Measurements from ENCODE around the gene IGLL1.
"Not testable (repeated sequence)": the region's sequence is repeated elsewhere in the genome, so short reads cannot be mapped to it uniquely, and the experiment has no call there.

The IGLL1 gene

DNA sequence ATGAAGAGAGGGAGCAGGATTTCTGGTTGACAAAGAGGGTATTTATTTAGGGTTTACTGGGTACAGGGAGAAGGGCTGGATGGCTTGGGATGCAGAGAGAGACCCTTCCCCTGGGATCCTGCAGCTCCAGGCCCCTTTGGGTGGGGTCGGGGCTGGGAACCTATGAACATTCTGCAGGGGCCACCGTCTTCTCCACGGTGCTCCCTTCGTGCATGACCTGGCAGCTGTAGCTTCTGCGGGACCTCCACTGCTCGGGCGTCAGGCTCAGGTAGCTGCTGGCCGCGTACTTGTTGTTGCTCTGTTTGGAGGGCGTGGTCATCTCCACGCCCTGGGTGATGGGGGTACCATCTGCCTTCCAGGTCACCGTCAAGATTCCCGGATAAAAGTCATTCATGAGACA lies 7.0 kb downstream of the IGLL1 start:
- not testable (repeated sequence) for H4K91ac ChIP-seq (ENCODE audit: low read depth, low read length, poor library complexity); DNase-seq (ENCODE audit: low spot score); H3K27ac ChIP-seq (replicated peaks; ENCODE audit: low read length); H3K4me3 ChIP-seq (ENCODE audit: low read length in 2 of 2); H3K4ac ChIP-seq (ENCODE audit: low read length); H3K18ac ChIP-seq (ENCODE audit: low read length); H3K4me2 ChIP-seq (ENCODE audit: insufficient read depth, low read length, poor library complexity, severe bottlenecking); H3K14ac ChIP-seq (ENCODE audit: low read length); H2BK120ac ChIP-seq (ENCODE audit: low read depth, low read length); H2AFZ ChIP-seq (ENCODE audit: low read length); H2BK15ac ChIP-seq (ENCODE audit: low read length); H3K9ac ChIP-seq (ENCODE audit: low read depth, low read length, poor library complexity); H3K9me3 ChIP-seq (replicated peaks in 1 of 2; ENCODE audit: control insufficient read depth in 2 of 2, insufficient read depth in 1 of 2, low read depth in 1 of 2, low read length in 2 of 2); H3K23ac ChIP-seq (ENCODE audit: low read depth, low read length, poor library complexity); H3K79me1 ChIP-seq (ENCODE audit: low read depth, low read length); H2BK12ac ChIP-seq (ENCODE audit: low read length); H4K8ac ChIP-seq (ENCODE audit: low read depth, low read length); H3K36me3 ChIP-seq (replicated peaks in 1 of 2; ENCODE audit: control insufficient read depth in 2 of 2, insufficient read depth in 2 of 2, low read length in 2 of 2); H2BK5ac ChIP-seq (ENCODE audit: low read length); H2AK5ac ChIP-seq (ENCODE audit: low read depth, low read length); H3K4me1 ChIP-seq (ENCODE audit: control insufficient read depth in 2 of 2, insufficient read depth in 1 of 2, low read depth in 1 of 2, low read length in 2 of 2); H3K27me3 ChIP-seq (ENCODE audit: control insufficient read depth in 3 of 3, insufficient read depth in 3 of 3, low read depth in 1 of 3, low read length in 3 of 3)
- no CpG with 5 or more reads among the region's 13 CpGs for WGBS, 2 donors (ENCODE audit: extremely low coverage in 2 of 2, insufficient read length in 2 of 2, insufficient replicate concordance in 1 of 2)

DNA sequence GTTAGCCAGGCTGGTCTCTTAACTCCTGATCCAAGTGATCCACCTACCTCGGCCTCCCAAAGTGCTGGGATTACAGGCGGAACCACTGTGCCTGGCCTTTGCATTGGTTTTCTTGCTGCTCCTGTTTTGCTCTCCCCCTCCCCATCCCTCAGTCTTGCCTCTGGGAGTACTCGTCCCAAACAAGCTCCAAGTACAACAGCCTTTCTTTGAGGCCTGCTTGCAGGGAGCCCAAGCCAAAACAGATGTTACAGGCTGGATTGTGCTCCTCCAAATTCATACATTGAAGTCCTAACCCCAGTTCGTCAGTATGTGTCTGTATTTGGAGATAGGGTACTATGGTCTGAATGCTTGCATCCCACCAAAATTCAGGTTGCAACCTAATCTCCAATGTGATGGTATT lies 8.6 kb downstream of the IGLL1 start:
- no peaks in the 10 kb centered on the region for H3K79me1 ChIP-seq (ENCODE audit: low read depth, low read length)
- no peak overlapping the region for H3K18ac ChIP-seq (ENCODE audit: low read length)
- no CpG with 5 or more reads among the region's 4 CpGs for WGBS, 2 donors (ENCODE audit: extremely low coverage in 2 of 2, insufficient read length in 2 of 2, insufficient replicate concordance in 1 of 2)
- no peak overlapping the region for H2BK15ac ChIP-seq (ENCODE audit: low read length)
- H2AK5ac ChIP-seq (ENCODE audit: low read depth, low read length), result no peak overlapping the region
- H3K4me3 ChIP-seq (ENCODE audit: low read length in 2 of 2), result peak overlapping the region in 1 of 2 donors; percentile 22
- no peak for DNase-seq (ENCODE audit: low spot score)
- peaks cover 0 to 6% of the 10 kb centered on the region in 2 donors for H3K4me1 ChIP-seq (ENCODE audit: control insufficient read depth in 2 of 2, insufficient read depth in 1 of 2, low read depth in 1 of 2, low read length in 2 of 2)
- no peak overlapping the region for H3K4ac ChIP-seq (ENCODE audit: low read length)
- H2BK120ac ChIP-seq (ENCODE audit: low read depth, low read length), result no peak overlapping the region
- H4K91ac ChIP-seq (ENCODE audit: low read depth, low read length, poor library complexity), result no peak overlapping the region
- H3K9me3 ChIP-seq (replicated peaks in 1 of 2; ENCODE audit: control insufficient read depth in 2 of 2, insufficient read depth in 1 of 2, low read depth in 1 of 2, low read length in 2 of 2), result no peaks in the 10 kb centered on the region
- H3K14ac ChIP-seq (ENCODE audit: low read length), result no peak overlapping the region
- no peak overlapping the region for H2AFZ ChIP-seq (ENCODE audit: low read length)
- no peak overlapping the region for H3K4me2 ChIP-seq (ENCODE audit: insufficient read depth, low read length, poor library complexity, severe bottlenecking)
- no peak overlapping the region for H2BK5ac ChIP-seq (ENCODE audit: low read length)
- no peak overlapping the region for H2BK12ac ChIP-seq (ENCODE audit: low read length)
- H3K9ac ChIP-seq (ENCODE audit: low read depth, low read length, poor library complexity), result no peak overlapping the region
- H3K27ac ChIP-seq (replicated peaks; ENCODE audit: low read length), result no peak overlapping the region
- no peaks in the 10 kb centered on the region for H3K36me3 ChIP-seq (replicated peaks in 1 of 2; ENCODE audit: control insufficient read depth in 2 of 2, insufficient read depth in 2 of 2, low read length in 2 of 2)
- H3K23ac ChIP-seq (ENCODE audit: low read depth, low read length, poor library complexity), result no peak overlapping the region
- H4K8ac ChIP-seq (ENCODE audit: low read depth, low read length), result no peak overlapping the region
- peaks cover 0 to 17% (median 13%) of the 10 kb centered on the region in 3 experiments for H3K27me3 ChIP-seq (ENCODE audit: control insufficient read depth in 3 of 3, insufficient read depth in 3 of 3, low read depth in 1 of 3, low read length in 3 of 3)

DNA sequence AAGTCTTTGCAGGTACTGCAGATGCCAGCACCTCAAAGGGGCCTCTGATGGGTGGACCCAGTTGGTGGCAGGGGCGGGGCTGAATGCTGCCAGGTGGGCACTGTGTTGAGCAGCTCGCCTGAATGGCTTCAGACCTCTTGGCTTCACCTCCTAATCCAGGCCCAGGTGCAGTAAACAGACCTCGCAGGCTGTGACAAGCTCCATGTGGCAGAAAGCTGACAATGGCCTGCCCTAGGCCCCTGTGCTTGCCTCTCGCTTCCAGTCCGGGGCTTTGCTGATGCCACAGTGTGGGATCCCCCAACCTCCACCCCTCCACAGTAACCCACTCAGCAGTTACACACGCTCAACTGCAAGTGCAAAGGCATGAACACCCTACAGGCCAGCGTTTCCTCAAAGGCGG lies 9.4 kb downstream of the IGLL1 start:
- H4K91ac ChIP-seq (ENCODE audit: low read depth, low read length, poor library complexity), result no peak overlapping the region
- no CpG with 5 or more reads among the region's 8 CpGs for WGBS, 2 donors (ENCODE audit: extremely low coverage in 2 of 2, insufficient read length in 2 of 2, insufficient replicate concordance in 1 of 2)
- no peaks in the 10 kb centered on the region for H3K36me3 ChIP-seq (replicated peaks in 1 of 2; ENCODE audit: control insufficient read depth in 2 of 2, insufficient read depth in 2 of 2, low read length in 2 of 2)
- peaks cover 0 to 17% (median 13%) of the 10 kb centered on the region in 3 experiments for H3K27me3 ChIP-seq (ENCODE audit: control insufficient read depth in 3 of 3, insufficient read depth in 3 of 3, low read depth in 1 of 3, low read length in 3 of 3)
- H2BK15ac ChIP-seq (ENCODE audit: low read length), result no peak overlapping the region
- no peak overlapping the region for H3K14ac ChIP-seq (ENCODE audit: low read length)
- no peak overlapping the region for H2BK12ac ChIP-seq (ENCODE audit: low read length)
- H3K27ac ChIP-seq (replicated peaks; ENCODE audit: low read length), result no peak overlapping the region
- no peak overlapping the region for H2BK120ac ChIP-seq (ENCODE audit: low read depth, low read length)
- H3K4me3 ChIP-seq (ENCODE audit: low read length in 2 of 2), result no peak overlapping the region
- peaks cover 3 to 9% of the 10 kb centered on the region in 2 donors for H3K4me1 ChIP-seq (ENCODE audit: control insufficient read depth in 2 of 2, insufficient read depth in 1 of 2, low read depth in 1 of 2, low read length in 2 of 2)
- H4K8ac ChIP-seq (ENCODE audit: low read depth, low read length), result no peak overlapping the region
- no peak overlapping the region for H2AK5ac ChIP-seq (ENCODE audit: low read depth, low read length)
- H3K9me3 ChIP-seq (replicated peaks in 1 of 2; ENCODE audit: control insufficient read depth in 2 of 2, insufficient read depth in 1 of 2, low read depth in 1 of 2, low read length in 2 of 2), result no peaks in the 10 kb centered on the region
- no peak overlapping the region for H3K9ac ChIP-seq (ENCODE audit: low read depth, low read length, poor library complexity)
- no peak overlapping the region for H2BK5ac ChIP-seq (ENCODE audit: low read length)
- H3K4me2 ChIP-seq (ENCODE audit: insufficient read depth, low read length, poor library complexity, severe bottlenecking), result no peak overlapping the region
- no peak overlapping the region for H3K18ac ChIP-seq (ENCODE audit: low read length)
- peak overlapping the region; percentile 5 for H3K23ac ChIP-seq (ENCODE audit: low read depth, low read length, poor library complexity)
- DNase-seq (ENCODE audit: low spot score), result no peak
- no peaks in the 10 kb centered on the region for H3K79me1 ChIP-seq (ENCODE audit: low read depth, low read length)
- H3K4ac ChIP-seq (ENCODE audit: low read length), result no peak overlapping the region
- H2AFZ ChIP-seq (ENCODE audit: low read length), result no peak overlapping the region

DNA sequence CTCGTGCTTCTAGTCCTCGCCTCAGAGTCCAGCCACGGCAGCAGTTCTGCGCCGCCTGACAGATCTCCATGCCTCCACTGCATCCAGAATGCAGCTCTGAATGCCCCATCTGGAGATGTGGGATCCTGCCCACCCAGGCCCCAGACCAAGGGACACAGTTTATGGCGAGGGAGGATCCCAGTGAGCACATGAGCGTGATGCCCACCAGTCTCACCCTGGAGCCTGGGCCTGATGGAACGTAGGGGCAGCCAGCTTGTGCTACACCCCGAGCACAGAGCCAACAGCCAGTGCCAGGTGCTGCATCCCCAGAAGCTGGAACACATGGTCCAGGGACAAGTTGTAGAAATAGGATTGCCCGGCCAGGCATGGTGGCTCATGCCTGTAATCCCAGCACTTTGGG lies 10.4 kb downstream of the IGLL1 start:
- no peak overlapping the region for H4K8ac ChIP-seq (ENCODE audit: low read depth, low read length)
- H2BK12ac ChIP-seq (ENCODE audit: low read length), result no peak overlapping the region
- no peak overlapping the region for H3K9ac ChIP-seq (ENCODE audit: low read depth, low read length, poor library complexity)
- H3K27ac ChIP-seq (replicated peaks; ENCODE audit: low read length), result no peak overlapping the region
- WGBS, 2 donors (ENCODE audit: extremely low coverage in 2 of 2, insufficient read length in 2 of 2, insufficient replicate concordance in 1 of 2), result no CpG with 5 or more reads among the region's 10 CpGs
- no peaks in the 10 kb centered on the region for H3K36me3 ChIP-seq (replicated peaks in 1 of 2; ENCODE audit: control insufficient read depth in 2 of 2, insufficient read depth in 2 of 2, low read length in 2 of 2)
- DNase-seq (ENCODE audit: low spot score), result no peak
- peak overlapping the region in 1 of 2 donors; percentile 5 for H3K4me3 ChIP-seq (ENCODE audit: low read length in 2 of 2)
- H3K4me2 ChIP-seq (ENCODE audit: insufficient read depth, low read length, poor library complexity, severe bottlenecking), result no peak overlapping the region
- peak overlapping the region; percentile 73 for H3K23ac ChIP-seq (ENCODE audit: low read depth, low read length, poor library complexity)
- H3K18ac ChIP-seq (ENCODE audit: low read length), result peak overlapping the region; percentile 48
- H3K27me3 ChIP-seq (ENCODE audit: control insufficient read depth in 3 of 3, insufficient read depth in 3 of 3, low read depth in 1 of 3, low read length in 3 of 3), result peaks cover 0 to 15% (median 13%) of the 10 kb centered on the region in 3 experiments
- peak overlapping the region; percentile 72 for H4K91ac ChIP-seq (ENCODE audit: low read depth, low read length, poor library complexity)
- H2BK120ac ChIP-seq (ENCODE audit: low read depth, low read length), result no peak overlapping the region
- no peaks in the 10 kb centered on the region for H3K79me1 ChIP-seq (ENCODE audit: low read depth, low read length)
- no peak overlapping the region for H3K14ac ChIP-seq (ENCODE audit: low read length)
- H2BK15ac ChIP-seq (ENCODE audit: low read length), result no peak overlapping the region
- H3K9me3 ChIP-seq (replicated peaks in 1 of 2; ENCODE audit: control insufficient read depth in 2 of 2, insufficient read depth in 1 of 2, low read depth in 1 of 2, low read length in 2 of 2), result no peaks in the 10 kb centered on the region
- H3K4ac ChIP-seq (ENCODE audit: low read length), result peak overlapping the region; percentile 84
- H2AK5ac ChIP-seq (ENCODE audit: low read depth, low read length), result no peak overlapping the region
- H2BK5ac ChIP-seq (ENCODE audit: low read length), result no peak overlapping the region
- H2AFZ ChIP-seq (ENCODE audit: low read length), result no peak overlapping the region
- peaks cover 8 to 14% of the 10 kb centered on the region in 2 donors for H3K4me1 ChIP-seq (ENCODE audit: control insufficient read depth in 2 of 2, insufficient read depth in 1 of 2, low read depth in 1 of 2, low read length in 2 of 2)
